ENCODE data around the gene PREP.

The PREP gene

DNA sequence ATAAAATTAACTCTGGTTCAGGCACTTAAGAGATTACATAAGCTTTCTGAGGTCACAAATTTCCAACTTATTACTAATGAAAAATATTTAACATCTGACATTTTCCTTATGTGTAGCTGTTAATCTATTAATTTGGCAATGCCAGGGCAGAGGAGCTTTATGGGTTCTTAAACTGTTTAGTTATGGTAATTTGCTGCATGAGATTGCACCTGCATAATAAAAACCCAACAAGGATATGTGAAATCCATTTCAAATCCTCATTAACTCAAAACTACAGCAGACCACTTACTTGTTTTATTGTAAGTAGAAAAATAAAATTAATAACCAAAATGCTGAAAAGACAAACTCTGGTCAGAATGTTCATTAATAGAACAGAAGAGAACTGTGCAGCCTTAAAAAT lies 98.1 kb downstream of the PREP start:
- DNase-seq, result no peak

DNA sequence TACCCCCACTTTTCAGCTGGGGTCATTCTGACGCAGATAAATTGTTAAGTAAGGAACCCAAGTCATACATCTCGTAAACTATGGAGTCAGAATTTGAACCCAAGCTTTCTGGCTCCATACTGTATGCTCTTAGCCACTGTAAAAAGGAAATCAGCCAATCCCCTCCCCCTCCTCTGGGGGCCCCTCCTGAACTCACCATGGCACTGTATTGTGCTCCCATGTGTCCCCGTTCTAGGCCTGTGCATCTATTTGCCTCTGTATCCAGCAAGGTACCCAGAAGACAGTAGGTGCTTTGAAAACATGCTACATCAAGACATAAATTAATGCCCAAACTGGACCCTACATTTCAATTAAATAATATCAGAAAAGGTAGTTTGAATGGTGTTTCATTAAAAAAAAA lies 98.5 kb downstream of the PREP start:
- DNase-seq, result no peak

DNA sequence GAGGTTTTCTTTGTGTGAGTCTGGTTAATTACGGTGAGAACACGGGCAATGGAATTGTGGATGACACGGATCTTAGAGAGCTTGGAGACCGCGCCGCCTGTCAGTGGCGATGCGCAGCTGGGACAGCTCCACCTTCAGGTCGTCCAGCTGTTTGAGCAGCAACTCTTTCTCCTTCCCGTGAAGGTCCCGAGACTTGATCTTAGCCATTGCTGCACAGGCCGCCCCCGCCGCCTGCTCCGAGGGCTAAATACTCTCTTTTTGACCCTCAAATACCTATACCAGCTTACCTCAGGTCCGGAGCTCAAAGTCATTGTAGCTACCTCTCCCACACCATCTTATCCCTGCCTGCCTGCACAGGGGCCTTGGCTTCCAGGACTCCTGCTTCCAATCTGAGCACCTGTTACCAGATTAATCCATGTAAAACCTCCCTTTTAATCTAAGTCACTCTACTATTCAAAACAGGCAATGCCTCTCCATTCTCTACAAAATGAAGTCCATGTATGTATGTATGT lies 100.2 kb downstream of the PREP start:
- DNase-seq, result no peak

DNA sequence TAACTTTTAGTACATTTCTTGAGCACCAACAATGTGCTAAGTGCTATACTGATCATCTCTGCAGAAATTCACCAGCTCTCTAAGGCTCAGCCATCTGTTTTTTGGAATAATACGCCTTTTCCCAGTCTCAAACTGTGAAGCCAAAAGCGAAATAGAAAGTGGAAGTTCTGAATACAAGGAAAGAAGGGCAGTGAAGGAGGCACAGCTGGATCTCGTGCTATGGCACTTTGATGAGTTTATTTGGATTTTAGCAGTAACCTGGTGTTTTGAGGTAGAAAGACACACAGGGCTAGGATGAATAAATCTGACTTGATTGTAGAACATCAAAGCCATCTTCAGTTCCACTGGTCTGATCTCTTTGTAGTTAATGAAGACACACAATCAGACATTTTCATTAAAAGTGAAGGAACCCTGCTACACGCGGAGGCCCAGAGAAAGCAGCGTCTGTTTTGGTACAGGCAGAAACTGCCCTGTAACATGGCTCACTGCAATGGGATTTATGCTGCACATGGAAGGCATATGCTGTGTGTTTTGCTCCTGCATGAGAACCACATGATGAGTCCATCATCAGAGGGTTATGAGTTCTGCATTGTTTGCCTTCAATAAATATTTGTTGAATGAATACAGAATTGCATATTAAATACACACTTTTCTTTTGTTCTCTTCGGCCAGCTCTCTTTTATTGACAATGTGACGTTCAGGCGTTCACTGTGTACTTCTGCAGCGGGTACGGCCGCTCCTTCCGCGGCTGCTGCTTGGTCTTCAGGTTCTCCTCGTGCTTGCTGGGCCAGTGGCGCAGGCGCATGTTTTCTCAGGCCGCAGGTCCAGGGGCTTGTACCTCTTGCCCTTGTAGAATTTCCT lies 100.9 kb downstream of the PREP start:
- no peak for DNase-seq

DNA sequence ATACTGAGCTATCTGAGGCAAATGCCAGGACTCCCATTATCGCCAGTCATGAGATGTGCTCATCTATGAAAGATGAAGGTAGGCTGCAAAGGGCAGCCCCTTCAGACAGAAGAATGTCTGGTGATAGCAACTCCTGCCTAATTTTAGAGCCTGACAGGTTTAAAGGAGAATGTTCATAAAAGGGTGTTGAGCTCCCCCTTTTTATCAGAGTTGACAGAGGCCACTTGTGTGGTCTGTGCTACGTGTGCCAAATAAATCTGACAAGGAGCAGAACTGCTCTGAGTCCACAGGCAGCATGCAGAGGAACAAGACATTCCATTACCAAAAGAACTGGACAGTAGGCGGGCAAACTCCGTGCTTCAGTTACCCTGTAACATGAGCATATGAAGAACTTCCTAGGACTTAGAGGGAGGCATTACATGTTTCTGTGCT lies 101.8 kb downstream of the PREP start:
- DNase-seq, result no peak

DNA sequence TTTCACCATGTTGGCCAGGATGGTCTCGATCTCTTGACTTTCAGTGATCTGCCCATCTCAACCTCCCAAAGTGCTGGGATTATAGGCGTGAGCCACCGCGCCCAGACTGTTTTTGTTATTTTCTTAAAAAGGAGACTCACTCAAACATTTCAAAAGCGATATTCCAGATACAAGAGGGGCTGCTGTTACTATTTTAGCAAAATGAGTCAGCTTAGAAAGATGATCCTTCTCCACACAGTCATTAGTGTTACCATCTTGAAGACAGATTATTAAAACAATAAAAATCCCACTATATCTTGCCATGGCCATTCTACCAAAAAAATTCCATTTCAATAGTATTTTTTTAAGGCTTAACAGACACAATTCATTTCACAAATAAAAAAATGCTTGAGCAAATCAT lies 102.8 kb downstream of the PREP start:
- DNase-seq, result no peak

DNA sequence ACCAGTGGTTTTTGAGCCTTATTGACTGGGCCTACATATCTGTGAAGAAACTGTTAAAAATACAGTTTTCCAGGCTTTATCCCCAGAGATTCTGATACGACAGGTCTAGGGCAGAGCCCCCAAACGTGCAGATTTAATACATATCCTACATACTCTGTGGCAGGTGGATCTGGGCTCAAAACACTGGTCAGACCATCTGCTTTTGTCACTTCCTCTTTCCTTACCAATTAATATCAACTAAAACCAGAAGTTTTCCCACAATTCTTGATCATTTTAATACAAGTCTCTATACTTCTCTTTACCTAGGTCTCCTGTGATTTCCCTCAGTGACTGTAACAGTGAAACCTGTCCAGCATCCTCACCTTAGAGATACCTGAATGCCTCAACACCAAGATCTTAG lies 108.8 kb downstream of the PREP start:
- no peak for DNase-seq

DNA sequence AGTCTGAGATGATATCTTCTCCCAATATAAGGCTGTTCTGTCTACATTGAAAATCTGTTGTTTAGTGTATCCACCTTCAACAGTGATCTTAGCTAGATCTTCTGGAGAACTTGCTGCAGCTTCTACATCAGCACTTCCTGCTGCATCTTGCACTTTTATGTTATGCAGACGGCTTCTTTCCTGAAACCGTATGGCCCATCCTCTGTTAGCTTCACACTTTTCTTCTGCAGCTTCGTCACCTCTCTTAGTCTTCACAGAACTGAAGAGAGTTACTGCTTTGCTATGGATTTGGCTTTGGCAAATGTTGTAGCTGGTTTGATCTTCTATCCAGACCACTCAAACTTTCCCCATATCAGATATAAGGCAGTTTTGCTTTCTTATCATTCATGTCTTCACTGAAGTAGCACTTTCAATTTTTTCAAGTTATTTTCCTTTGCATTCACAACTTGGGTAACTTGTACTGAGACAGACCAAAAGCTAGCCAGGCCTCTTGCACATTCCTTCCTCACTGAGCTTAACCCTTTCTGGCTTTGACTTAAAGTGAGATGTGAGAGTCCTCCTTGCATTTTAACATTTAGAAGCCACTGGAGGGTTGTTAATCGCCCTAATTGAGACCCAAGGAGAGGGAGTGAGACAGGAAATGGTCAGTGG lies 110.1 kb downstream of the PREP start:
- peak in 1 of 5 experiments; percentile 38 for DNase-seq

DNA sequence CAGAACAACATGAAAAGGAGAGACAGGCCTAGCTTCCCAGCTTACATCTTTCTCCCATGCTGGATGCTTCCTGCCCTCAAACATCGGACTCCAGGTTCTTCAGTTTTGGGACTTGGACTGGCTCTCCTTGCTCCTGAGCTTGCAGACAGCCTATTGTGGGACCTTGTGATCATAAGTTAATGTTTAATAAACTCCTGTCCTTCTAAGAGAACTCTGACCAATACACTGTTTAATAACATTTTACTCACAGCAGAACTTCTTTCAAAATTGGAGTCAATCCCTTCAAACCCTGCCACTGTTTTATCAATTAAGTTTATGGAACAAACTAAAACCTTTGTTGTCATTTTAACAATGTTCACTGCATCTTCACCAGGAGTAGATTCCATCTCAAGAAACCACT lies 111.4 kb downstream of the PREP start:
- no peak for DNase-seq

DNA sequence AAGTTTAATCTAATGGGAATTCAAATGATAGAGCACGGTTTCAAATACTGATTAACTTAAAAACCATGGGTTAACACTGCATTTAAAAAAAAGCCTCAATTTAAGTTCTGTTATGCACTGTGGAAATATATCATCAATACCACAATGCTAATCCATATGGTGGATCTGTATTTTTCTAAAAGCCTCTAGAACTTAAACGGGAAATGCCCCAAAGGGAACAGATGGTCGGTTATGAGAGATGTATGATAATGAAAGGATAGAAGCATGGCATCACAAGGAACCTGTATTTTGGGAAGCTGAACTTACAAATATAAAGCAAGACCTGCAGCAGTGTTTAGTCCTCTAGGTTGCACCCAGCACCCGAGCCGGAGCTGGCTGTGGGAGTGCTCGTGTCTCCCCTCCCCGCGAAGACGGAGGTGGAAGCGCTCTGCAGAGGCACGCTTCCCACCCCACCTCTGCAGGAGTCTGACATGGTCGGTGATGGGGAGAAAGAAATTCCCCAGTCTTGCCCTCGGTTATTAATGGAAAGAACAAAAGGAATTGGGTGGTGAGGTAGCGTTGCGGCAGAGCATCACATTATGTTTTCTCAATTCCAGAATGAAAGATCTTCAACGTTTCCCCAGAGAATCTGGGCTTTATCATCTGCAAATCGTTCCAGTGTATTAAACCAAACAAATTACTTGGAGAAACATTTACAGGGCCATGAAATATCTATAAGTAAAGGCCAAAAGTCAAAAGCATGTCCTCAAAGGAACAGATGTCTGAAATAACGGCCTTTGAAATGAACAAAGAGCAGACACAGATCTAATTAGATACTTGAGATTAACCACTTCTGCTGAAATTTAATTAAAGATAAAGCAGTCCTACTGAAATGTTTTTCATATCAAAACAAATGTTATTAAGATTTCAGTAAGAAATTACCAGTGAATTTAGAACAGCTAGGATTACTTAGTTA lies 120.0 kb downstream of the PREP start:
- no peak for DNase-seq

DNA sequence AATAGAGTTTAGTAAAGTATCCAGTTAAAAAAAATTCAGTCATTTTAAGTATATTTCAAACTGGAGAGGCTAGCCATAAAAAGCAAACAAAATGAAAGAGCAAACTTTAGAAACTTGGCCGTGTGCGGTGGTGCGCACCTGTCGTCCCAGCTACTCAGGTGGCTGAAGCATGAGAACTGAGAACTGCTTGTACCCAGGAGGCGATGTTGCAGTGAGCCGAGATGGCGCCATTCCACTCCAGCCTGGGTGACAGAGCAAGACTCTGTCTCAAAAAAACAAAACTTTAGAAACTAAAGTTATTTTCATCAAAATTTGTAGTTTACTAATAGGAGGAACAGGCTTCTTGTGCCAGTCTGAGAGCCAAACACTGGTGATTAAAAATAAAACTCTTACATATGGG lies 122.8 kb downstream of the PREP start:
- no peak for DNase-seq

DNA sequence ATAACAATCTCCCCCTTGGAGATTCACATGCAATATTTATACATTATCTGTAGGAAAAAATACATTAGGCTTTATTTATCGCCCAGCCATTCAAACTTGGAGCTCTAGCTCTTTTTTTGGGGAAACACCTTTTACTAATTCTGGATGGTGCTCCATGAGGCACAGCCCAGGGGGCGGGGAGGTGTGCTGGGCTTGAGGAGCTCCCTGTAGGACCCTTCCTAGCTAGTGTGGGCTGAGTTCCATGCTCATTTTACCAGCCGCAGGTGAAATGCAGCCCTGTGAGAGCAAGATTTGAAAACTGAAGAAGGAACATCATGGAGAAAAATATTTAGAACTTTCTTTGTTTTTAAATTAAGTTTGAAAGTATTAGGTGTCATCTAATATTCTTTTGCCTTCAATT lies 123.4 kb downstream of the PREP start:
- no peak for DNase-seq

DNA sequence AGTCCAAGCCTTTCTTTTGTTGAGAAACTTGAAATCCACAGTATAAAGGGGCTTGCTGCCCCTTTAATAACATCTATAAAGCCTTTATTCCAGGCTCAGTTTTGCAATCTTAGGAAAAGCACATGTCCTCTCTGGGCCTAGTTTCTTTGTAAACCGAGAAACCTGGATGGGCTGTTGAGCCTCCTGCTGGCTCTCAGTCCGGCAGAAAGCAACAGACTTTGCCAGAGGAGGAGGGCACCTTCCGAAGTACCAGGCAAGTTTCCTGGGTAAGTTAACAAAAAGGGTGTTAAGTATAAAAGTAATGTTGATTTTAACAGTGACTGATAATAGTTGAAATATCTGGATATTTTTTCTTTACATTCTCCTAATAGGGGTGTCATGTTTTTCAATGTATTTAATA lies 124.1 kb downstream of the PREP start:
- DNase-seq, result no peak

DNA sequence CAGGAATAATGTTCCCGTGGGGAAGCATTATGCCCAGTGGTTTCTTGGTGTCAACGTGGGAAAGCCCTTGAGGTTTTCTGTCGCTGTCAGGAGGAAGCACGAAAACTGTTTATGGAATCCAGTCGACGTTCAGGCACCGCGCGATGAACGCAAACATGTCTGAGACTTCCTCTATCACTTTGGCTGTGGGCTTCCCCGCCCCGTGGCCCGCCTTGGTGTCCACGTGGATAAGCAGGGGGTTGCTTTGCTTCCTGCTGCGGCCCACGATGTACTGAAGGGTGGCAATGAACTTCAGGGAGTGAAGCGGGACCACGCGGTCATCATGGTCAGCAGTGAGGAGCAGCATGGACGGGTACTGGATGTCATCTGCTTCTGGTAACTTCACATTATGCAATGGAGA lies 124.8 kb downstream of the PREP start:
- no peak for DNase-seq

DNA sequence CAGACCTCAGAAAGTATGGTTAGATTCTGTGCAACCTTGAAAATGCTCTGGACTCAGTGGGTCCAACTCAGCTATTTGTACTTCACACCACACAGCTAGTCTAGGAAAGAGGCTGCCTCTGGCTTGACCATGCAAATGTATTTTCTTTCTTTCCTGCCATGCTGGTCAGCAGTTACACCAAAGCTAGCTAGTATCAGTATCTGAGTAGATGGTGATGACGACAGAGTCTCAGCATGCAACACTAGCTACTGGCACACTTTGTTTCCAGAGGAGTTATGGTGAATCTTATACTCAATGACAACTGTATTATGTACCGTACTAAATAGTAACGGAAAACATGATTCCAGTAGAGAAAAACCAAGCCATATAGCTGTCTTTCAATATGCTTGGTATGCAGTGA lies 126.5 kb downstream of the PREP start:
- DNase-seq, result no peak

DNA sequence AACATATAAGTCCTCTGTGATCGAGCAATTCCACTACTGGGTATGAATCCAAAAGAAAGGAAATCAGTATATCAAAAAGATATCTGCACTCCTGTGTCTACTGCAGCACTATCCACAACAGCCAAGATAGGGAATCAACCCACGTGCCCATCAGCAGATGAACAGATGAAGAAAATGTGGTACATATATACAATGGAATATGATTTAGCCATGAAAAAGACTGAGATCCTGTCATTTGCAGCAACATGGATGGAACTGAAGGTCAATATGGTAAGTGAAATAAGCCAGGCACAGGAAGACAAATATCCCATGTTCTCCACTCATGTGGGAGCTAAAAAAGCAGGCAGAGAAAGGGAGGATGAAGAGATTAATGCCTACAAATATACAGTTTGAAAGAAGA lies 127.3 kb downstream of the PREP start:
- no peak for DNase-seq

DNA sequence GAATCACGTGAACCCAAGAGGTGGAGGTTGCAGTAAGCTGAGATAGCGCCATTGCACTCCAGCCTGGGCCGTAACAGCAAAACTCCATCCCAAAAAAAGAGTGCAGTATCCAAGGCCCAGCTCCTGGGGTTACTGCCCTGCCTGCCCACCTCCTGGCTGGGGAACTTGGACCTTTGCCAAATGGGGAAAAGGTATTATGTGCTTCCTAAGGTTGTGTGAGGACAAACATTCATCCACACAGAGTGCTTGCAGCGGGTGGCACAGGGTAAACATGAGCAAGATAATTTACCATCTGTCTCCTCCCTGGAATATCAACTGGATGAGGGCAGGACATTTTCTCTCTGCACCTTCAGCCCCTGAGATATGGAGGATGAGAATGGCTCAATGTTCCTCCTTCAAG lies 128.2 kb downstream of the PREP start:
- no peak for DNase-seq

DNA sequence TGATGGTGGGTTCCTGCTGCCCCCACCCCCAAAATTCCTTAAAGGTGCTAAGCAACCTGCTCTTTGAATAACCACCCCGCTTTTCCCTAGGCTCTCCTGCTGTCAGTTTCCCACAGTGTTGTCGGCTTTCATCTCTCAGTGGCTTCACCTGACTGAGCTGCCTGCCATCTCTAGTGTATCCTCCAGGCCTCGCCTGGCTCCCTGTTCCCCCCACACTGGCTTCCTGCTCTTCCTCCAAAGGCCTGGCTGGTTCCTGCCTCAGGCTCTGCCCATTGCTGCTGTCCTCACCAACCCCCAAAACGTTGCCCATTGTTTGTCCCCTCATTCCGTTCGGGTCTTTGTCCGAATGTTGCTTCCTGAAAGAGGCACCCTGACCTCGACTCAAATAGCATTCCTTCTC lies 129.3 kb downstream of the PREP start:
- DNase-seq, result no peak

DNA sequence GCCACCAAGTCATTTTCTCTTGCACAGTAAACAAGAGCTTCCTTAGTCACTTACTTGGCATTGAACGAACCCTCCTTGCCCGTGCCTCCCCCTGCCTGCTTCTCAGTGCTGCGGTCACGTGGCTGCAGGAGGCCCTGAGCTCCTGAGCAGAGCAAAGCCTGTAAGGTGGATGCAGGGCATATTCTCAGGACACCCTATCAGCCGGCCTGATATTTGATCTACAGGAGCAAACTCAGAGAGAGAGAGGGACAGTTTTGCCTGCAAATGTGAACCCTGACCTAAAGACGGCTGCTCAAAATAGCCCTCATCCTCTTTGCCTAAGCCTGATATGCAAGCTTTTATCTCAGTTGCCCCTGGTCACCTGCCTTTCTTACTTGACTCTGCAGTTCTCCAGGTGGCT lies 130.1 kb downstream of the PREP start:
- no peak for DNase-seq

DNA sequence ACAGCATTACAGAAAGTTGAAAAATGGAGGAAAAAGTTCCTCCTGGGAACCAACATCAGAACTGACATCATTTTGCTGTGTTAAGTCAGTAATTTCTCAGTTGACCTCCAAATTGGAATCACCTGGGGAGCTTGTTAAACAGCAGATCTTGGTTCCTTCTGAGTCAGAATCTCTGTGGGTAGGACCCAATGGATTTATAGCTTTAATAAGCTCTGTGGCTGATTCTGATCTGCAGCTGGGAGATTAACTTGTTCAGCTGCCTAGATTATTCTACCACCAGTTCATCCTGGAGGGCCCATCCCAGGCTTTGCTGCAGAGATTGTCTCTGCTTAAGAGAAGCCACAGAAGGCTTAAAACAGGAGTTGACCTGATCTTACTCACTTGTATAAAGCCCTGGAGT lies 132.4 kb downstream of the PREP start:
- no peak for DNase-seq

DNA sequence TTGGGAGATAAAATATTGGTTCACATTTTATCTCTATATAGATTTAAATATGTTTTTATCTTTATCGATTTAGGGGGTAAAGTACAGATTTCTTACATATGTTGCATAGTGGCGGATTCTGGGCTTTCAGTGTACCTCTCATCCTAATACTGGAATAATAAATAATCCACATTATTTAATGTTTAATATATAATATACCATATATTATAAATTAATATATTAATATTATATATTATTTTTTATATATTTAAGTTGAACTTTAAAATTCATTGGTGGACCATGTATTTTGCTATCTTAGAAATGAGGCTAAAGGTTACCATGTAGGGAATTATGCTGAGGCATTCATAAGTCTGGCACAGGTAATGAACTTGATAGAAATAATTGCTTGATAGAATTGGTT lies 133.5 kb downstream of the PREP start:
- no peak for DNase-seq

DNA sequence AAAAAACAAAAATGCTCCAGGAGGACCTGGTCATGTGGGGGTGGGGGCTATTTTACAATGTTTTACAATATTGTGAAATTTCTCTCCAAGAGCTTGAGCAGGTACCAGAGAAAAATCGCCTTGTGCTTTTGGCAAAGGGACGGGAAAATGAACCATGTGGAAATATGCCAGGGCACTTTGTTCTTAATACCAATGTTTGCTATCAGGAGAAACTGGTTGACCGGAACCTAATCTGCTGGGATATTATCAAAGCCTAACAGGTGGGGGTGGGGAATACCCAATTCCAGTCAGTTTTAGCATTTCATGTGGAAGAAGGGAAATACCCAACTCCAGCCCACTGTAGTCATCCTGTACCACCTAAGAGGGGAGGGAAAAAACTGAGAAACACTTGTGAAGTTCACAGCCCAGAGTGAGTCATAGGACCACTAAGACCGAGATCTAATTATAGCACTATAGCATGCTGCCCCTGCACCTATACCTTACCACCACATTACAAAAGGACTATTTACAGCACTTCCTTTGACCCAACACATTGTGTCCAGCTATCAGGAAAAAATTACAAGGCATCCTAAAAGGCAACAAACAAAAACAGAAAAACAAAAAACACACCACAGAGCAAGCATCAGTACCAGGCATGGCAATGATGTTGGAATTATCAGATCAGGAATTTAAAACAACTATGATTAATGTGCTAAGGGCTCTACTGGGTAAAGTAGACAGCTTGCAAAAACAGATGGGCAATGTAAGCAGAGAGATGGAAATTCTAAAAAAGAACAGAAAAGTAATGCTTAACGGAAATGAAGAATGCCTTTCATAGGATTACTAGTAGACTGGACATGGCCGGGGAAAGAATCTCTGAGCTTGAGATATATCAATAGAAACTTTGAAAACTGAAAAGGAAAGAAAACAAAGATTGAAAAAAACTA lies 138.9 kb downstream of the PREP start:
- DNase-seq, result no peak

Measured in T-helper 2 cell (primary cell).